ENCODE data around the gene WASF2.
"Not testable (repeated sequence)": the region's sequence is repeated elsewhere in the genome, so short reads cannot be mapped to it uniquely, and the experiment has no call there.

The WASF2 gene

DNA sequence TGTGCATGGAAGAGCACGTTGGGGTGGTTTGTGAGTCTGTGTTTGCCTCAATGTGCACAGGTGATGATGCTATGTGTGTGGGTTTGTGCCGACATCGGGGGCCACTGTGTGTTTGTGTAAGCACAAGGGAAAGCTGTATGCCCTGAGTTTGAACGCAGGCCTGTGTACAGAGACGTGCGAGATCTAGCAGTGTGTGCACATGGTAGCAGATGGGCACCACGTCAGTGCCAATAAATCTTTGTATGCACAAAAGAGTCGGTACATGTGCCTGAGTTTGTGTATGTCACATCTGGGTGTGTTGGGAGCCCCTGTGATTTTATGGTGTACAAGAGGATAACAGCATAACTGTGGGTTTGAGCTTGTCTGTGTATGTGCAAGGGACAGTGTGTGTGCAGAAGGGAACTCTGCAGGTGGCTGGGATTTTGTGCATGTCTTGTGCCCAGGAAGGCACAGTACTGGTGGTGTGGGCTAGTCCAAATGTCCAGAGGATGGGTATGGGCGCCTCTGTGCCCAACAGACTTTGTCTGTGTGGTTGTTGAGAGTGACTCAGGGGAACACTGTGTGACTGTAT, 32.0 kb upstream of the WASF2 start:
- no peak for DNase-seq

DNA sequence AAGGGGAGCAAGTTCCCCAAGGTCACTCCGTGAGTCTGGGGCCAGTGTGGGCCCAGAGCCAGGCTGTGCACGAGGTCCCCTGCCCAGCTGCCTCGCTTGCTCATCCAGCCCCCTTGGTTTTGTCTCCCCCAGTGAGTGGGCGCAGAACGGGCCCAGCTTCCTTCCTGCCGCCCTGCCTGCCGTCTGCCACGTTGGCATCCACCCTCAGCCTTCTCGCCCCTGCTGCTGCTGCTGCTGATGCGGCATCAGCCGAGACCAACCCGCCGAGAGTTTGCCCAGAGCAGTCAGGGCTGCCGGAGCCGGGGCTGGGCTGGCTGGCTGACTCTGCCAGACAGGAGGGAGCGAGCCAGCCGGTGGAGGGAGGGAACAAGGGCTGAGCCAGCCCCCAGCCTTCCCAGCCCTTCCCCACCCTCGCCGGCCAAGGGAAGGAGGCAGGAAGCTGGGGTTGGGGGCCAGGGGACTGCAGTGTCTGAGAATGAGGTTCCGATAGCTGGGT, 31.4 kb upstream of the WASF2 start:
- peak; percentile 33 for DNase-seq

DNA sequence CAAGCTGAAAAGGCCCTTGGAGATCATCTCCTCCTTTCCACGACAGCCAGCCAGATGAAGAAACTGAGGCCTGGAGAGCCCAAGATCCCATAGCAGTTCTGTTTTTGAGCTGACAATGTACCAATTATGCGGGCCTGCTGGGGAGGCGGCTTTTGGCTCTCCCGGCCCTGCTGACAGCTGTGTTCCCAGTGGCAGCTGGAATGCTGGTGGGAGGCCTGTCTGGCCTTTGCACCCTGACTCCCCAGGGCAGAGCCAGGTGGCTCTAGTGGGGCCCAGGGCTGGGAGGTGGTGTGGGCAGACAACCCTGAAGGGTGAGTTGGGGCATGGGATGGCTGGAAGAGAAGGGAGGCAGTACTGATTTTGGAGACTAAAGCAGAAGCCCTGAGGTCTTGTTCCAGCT, 30.7 kb upstream of the WASF2 start:
- DNase-seq = no peak

DNA sequence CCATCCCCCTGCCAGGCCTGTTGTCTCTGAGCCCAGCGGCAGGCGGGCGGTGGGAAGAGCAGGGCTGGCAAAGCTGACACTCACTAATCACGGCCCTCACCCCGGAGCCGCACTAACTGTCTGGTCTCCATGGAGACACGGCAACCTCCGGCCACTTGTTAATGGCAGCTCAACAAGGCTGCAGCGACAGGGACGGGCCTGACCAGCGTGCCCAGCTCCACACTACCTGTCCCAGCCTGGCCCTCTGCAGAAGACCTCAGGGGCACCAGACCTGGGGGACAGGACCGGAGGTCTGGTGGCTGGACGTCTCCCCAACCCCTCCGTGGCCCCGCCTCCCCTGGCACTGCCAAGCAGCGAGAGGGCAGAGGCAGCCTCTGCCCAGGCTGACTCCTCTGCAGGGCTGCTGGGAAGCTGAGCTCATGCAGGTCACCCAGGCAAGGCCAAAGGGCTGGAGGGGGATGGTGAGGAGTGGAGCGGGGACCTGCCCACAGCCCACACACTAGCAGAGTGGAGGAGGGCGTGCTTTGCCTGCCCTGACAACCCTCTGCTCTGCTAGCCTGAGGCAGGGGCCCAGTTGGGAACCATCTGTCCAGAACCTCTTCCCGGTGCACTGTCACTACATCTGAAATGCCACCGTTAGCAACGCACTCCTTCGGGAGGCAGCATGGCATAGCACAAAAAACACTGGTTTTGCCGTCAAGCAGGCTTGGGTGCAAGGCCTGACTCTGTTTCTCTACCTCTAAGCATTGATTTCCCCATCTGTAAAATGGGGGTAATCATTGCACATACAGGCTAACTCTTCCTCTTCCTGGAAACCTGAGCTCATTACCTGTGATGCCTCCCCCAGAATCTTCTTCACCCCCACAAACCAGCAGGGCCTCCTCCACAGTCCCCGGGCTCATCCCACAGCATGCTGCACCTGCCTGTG, 29.6 kb upstream of the WASF2 start:
- DNase-seq = no peak

DNA sequence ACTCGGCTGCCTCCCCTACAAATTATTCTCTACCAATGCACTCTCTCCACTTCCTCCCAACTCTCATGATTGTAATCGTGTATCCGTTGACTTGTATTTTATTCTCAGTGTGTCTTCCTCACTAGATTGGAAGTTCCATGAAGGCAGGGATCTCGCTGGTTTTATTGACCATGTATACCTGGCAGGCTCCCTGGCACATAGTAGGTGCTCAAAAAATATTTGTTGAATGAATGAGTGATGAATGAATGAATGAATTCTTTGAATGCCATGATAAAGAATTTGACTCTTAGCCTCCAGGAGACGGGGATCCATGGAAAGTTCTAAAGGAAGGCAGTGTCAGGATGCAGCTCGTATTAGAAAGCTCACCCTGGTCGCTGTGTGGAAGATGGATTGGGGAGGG, 28.8 kb upstream of the WASF2 start:
- DNase-seq = no peak

DNA sequence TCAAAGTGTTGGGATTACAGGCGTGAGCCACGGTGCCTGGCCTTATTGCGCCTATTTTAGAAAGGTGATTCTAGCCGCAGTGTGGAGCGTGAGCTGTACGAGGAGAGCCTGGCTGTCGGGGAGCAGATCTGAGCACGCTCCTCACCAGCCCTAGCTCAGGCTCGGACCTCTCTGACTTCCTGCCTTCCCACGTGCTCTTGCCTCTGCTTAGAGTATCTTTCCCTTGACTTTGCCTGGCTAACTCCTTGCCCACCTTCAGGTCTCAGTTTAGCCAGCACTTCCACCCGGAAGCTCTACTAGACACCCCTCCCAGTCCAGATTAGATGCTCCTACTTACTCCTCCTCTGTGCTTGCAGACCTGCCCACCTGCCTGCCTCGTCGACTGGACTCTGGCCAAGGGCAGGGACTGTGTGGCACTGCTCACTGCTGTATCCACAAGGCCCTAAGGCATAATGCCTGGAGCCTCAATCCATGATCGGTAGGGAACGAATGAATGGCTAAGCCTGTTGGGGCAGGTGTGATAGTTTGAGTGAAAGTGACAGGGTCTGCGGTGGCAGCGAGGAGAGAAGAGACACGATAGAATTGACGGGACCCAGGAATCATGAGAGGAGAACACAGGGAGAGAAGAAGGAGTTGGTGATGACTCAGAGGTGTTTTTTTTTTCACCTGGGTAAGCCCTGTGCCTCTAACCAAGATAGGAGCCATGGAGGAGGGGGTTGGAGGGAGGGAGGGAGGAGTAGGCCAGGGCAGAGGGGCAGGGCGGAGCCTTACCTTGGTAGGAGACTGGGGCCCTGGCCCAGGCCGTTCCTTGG, 28.1 kb upstream of the WASF2 start:
- no peak for DNase-seq

DNA sequence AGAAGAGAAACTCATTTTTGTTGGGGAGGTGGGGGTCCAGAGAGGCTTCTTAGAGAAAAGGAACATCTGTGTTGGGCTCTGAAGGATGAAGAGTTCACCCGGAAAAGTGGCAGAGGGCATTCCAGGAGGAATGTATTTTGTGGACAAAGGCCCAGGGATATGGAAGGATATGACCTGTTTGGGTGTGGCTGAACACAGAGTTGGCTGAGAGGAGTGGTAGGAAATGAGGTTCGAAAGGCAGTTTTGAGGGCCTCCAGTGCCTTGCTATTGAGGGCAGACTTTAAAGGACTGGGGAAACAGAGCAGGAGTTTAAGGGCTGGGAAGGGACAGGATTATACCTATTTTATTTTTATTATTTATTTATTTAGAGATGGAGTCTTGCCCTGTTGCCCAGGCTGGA, 27.3 kb upstream of the WASF2 start:
- no peak for DNase-seq

DNA sequence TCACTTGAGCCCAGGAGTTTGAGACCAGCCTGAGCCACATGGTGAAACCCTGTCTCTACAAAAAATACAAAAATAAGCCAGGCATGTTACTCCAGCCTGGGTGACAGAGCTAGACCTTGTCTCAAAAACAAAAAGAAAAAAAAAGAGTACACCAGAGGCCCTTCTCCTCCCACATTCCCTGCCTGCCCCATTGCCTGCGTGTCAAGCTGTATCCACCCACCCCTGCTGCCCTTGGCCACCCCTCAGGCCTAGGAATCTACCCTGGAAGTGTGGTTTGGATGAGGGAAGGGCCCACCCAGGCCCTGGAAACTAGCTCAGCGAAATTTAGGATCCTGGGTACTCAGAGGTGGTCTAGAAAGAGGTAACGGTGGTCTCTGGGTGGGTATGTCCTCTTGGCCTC, 25.7 kb upstream of the WASF2 start:
- no peak for DNase-seq

DNA sequence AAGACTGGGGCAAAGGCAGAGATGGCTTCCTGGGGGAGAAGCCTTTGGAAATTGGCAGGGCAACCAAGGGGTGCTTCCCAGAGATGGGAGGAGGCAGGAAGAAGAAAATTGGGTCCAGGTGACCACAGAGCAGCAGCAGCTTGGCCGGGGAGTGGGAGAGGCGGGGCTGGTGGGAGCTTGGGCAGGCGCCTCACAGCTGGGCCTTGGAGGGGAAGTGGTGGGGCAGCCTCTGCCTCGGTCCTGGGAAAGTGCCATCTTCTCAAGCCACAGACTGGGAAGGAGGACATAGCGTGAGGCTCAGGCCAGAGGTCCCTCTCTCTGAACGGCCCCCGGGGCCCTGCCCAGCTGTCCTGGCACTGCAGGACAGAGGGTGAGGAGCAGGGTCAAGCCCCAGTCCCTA, 24.0 kb upstream of the WASF2 start:
- no peak for DNase-seq

DNA sequence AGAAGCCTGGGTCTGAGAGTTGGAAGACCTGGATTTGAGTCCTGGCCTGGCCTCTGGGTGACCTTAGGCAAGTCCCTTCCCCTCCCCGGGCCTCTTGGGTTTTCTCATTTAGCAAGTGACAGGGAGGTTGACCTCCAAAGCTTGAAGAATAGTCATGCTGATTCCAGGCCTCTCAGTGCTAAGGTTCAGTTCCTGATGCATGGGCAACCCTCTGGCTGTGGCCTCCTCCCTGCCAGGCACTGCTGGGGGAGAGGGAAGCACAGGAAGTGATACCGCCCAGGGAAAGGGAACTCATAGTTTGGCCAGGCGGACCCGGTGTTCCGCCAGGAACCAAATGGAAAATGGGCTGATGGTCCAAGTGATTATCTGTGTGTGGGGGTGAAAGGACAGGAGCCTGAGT, 23.6 kb upstream of the WASF2 start:
- no peak for DNase-seq

DNA sequence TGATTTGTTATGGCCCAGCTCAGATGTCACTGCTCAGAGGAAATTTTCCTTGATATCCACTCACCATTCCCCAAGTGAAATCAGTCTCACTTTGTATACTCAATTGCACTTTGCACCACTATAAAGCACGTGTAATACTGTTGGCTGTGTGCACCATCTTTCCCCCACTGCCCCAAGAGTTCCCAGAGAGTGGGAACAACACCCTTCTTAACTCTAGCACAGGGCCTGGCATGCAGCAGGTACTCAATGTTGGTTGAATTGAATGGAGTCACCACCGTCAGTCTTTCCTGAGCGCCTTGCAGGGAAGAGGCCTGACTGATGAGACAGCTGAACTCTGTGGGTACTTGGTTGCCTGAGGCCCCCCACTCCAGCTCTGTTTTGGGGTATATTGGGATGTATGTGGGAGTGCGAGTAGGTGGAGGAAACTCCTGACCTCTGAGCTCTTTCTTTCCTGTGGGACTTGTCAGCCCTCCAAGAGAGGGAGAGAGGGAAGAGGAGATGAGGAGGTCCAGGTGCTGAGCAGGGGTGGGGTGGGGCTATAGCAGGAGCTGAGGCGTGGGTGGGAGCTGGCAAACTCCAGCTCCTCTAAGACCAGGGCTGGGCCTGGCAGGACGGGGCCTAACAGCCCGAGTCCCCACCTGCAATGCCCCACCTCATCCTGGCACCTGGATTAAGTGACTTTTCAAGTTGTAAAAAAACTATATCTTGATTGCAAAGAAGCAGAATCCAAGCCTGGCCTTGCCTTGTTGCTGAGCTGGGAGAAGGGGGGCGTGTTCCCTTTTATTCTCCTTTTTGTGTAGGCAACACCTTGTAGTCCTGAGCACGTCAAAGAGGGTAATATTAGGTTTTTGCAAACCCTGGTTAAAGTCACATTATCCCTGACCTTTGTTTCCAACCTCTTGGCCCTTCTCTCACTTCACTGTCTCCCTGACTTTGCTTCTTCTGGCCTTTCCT, 19.4 kb upstream of the WASF2 start:
- no peak for DNase-seq

DNA sequence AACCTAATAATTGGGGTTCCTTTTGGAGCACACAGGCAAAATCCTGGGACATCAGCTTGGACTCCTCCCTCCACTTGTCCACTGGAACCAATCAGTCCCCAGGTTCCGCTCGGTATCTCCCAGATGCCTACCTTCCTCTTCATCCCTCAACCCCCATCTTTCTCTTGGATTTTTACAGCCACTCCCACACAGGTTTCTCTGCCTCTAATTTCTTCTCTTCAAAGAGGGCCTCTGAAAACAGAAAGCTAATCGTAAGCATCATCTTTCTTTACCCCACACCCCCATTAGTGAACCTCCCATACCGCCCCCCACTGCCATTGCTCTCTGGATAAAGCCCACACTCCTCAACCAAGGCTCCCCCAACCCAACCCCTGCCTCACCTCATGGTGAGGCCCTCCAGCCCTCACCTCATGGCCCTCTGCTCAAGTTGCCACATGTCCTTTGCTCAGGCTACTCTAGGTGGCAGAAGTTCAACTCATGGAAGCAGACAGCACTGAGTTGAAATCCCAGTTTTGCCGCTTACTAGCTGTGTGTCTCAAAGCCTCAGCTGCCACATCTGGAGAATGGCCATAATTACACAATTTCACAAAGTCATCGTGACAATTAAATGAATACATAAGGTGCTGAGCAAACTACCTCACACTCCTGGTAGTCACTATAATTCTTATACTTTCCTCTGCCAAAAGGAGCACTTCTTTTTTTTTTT, 18.1 kb upstream of the WASF2 start:
- no peak for DNase-seq

DNA sequence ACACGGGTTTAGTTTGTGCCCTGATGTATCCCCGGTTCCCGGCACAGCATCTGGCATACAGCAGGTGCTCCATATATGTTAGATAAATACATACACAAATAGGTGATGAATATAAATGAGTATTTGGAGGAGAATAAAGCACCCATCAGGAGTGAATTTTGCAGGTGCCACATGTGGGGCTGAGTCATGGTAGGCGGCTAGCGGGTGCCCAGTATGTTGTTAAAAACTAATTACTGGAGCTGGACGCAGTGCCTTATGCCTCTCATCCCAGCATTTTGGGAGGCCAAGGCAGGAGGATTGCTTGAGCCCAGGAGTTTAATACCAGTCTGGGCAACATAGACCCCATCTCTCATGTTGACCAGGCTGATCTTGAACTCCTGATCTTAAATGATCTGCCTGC, 16.7 kb upstream of the WASF2 start:
- DNase-seq = no peak

DNA sequence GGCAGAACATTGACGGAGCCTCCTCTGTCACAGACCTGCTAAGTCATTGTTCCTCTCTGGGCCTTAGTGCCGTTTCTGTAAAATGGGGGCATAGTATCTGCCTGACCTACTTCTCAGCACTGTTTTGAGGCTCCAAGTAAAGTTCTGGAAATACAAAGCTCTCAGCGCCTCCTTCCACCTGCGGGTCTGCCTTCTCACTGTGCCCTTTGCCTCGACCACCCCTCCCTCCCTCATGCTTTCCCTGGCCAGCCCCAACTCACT, 15.4 kb upstream of the WASF2 start:
- DNase-seq = no peak

DNA sequence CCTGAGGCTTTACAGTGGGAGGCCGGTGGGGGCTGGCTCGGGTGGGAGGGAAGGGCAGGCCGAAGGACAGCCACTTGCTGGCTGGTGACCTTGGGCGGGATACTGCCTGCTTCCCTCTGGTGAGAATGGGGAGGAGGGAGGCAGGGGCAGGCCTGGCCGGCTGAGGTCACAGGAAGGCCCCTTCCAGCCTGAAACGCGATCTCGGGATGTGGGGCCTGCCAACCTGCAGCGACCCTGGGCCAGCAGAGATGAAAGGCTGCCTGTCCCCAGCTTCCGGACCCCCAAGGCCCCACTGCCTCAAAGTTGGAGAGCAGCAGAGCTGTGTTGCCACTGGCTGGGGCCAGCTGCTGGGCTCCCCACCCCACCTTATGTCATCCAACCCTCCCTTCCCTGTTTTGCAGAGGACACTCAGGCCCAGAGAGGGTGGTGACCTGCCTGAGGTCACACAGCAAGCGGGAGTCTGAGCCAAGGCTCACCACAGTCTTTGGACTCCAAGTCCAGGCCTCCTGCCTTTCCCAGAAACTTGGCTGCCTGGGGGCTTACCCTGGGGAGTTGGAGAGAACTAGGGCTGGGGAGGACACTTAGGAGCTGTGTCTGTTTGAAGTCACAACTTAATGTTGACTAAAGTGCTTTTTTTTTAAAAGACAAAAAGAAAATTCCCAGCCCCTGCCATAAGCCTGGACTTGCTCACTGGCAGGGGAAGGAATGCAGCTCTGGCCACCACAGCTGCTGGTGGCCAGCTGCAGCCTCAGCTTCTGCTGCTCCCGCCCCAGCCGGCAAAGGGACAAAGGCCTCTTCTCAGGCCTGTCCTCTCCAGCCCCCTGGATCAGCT, 14.8 kb upstream of the WASF2 start:
- DNase-seq = no peak

DNA sequence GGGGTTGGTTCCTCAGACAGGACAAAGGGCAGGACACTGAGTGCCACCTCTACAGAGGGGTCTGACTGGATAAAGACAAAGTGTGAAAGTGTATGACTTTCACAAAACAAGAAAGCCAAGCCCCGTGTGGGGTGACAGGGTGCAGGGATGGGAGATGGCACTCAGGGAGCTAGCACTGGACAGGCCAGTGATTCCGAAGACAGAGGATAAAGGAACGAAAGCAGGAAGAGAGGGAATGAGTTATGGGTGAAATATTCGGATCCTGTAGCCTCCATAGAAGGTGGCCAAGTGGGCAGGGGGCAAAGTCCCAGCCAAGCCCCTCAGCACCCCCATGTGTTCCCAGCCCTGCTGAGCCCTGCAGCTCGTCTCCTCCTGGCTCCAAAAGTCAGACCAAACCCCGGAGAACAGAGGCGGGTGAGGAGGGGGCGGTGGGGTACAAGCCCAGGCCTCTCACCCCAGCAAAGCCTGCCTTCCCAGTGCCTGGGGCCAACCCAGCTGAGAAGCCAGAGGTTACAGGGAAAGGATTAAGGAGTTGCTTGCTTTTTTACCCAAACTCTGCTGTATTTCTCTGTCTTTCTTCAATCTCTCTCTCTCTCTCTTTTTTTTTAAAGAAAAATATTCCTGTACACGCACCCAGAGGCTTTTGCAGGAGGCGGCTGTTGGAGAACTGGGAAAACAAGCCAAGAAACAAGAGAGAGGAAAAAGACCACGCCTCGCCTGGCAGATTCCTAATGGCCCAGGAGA, 14.0 kb upstream of the WASF2 start:
- DNase-seq = no peak

DNA sequence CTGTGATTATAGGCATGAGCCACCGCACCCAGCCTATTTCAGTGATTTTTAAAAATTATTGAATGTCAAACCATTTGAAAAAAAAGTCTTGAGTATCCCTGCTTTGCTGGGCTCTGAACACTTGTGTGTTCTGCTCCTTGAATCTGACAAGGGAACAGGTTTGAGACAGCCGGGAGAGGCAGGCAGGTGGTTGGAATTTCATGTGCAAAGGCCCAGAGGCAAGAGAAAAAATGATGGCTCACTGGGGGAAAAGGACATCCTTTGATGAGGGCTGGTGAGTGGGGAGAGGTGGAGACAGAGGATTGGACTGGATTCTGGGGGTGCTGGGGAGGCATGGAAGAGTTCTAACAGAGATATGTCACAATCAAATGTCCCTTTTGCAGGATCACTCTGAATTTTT, 13.1 kb upstream of the WASF2 start:
- DNase-seq = no peak

DNA sequence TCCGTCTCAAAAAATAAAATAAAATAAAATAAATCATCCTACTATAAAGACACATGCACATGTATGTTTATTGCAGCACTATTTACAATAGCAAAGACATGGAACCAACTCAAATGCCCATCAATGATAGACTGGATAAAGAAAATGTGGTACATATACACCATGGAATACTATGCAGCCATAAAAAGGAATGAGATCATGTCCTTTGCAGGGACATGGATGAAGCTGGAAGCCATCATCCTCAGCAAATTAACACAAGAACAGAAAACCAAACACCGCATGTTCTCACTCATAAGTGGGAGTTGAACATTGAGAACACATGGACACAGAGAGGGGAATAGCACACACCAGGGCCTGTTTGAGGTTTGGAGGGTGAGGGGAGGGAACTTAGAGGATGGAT, 11.2 kb upstream of the WASF2 start:
- not testable (repeated sequence) for DNase-seq

DNA sequence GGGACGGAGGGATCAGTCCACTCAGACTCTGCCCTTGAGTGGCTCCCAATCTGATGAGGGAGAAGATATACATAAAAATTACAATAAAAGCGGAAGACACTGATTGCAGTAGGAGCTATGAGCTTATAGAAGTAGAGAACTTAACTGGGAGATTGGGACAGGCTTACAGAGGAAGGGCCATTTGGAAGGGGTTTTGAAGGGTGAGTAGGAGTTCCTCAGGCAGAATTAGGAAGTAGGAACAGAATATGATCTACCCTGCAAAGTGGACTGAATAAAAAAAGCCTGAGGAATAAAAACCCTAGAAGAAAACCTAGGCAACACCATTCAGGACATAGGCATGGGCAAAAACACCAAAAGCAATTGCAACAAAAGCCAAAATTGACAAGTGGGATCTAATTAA, 9.2 kb upstream of the WASF2 start:
- no peak for DNase-seq

DNA sequence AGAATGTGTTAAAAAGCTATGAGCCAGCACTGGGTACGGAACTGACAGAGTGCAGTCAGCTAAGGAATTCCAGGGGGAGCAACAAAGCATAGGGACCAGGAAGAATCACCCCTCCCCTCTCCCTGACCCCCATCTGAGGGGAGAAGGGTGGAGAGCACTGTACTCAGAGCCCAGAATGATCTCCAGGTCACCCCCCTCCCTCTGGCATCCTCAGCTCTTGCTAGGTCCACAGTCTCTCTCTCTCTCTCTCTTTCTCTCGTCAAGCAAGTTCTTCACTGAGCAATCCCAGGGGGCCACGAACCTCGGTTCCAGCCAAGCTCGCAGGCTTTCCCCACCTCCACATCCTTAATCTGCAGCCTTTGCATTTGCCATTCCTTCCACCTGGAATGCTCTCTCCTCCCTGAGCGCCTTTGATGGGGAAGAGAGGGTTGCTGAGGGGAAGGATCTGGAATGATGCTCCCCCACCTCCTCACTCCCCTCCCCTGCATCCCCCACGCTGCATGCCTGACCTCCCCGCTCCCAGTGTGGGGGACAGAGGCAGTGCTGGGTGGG, 6.7 kb upstream of the WASF2 start:
- DNase-seq = no peak
